CD8-positive, alpha-beta memory T cell (primary cell): Measurements from ENCODE around the gene TBX15. TPM values are rescaled to one million over a fixed set of nuclear protein-coding genes. Genes with fewer than 3 reads are reported as not detected.

Experiments
- CTCF ChIA-PET: fragments of 350-600 bp; sonication (Branson Sonifier 250); formaldehyde crosslinking; loops from one replicate; lab custom pipeline; 2021; ENCODE audit warnings: antibody characterized with exemption; lab: Charles Lee
- POLR2A ChIA-PET: fragments of 350-600 bp; sonication (Branson Sonifier 250); formaldehyde crosslinking; loops from one replicate; lab custom pipeline; 2021; ENCODE audit warnings: antibody characterized with exemption; lab: Charles Lee
- DNase-seq, 5 donors: peaks; one replicate each; pipeline versions ENCODE4 v3.0.0 to v3.0.0-alpha.2; 2020 to 2022; ENCODE audit warnings: mixed read lengths in 1 of 5
- H3K27ac ChIP-seq: one replicate; pipeline ENCODE4 v1.7.0; 2013; ENCODE audit warnings: low read depth, mild to moderate bottlenecking, low read length, moderate library complexity
- H3K27me3 ChIP-seq: 2 replicates; pipeline ENCODE4 v1.7.0; 2013; ENCODE audit warnings: low read length, mild to moderate bottlenecking; ENCODE audit not compliant: insufficient read depth, poor library complexity, severe bottlenecking
- H3K36me3 ChIP-seq: 2 replicates; pipeline ENCODE4 v1.7.0; 2013; ENCODE audit warnings: mild to moderate bottlenecking, low read length, moderate library complexity; ENCODE audit not compliant: insufficient read depth
- H3K4me1 ChIP-seq: 2 replicates; pipeline ENCODE4 v1.7.0; 2013; ENCODE audit warnings: mild to moderate bottlenecking, low read length, moderate library complexity; ENCODE audit not compliant: insufficient read depth
- H3K4me3 ChIP-seq: 2 replicates; pipeline ENCODE4 v1.7.0; 2013; ENCODE audit warnings: mild to moderate bottlenecking, low read length
- H3K9me3 ChIP-seq: 2 replicates; pipeline ENCODE4 v1.7.0; 2013; ENCODE audit warnings: mild to moderate bottlenecking, low read length
- H3K27ac Mint-ChIP-seq, 8 donors: one replicate each; pipeline ENCODE4 v1.8.0; 2020 to 2021; ENCODE audit warnings: mixed read lengths in 8 of 8, mild to moderate bottlenecking in 6 of 8, inconsistent platforms in 3 of 8, moderate library complexity in 3 of 8
- H3K27me3 Mint-ChIP-seq, 2 donors: one replicate each; pipeline ENCODE4 v1.8.0; 2020 to 2021; ENCODE audit warnings: mixed read lengths in 2 of 2, mild to moderate bottlenecking in 1 of 2, moderate library complexity in 1 of 2
- H3K36me3 Mint-ChIP-seq, 3 donors: one replicate each; pipeline ENCODE4 v1.8.0; 2020 to 2021; ENCODE audit warnings: mixed read lengths in 3 of 3, inconsistent platforms in 1 of 3, mild to moderate bottlenecking in 1 of 3
- H3K4me1 Mint-ChIP-seq, 3 donors: one replicate each; pipeline ENCODE4 v1.8.0; 2020 to 2021; ENCODE audit warnings: mixed read lengths in 3 of 3, inconsistent platforms in 1 of 3, mild to moderate bottlenecking in 1 of 3
- H3K4me3 Mint-ChIP-seq, 7 donors: one replicate each; pipeline ENCODE4 v1.8.0; 2020 to 2021; ENCODE audit warnings: mixed read lengths in 7 of 7, mild to moderate bottlenecking in 6 of 7, moderate library complexity in 4 of 7, inconsistent platforms in 2 of 7
- H3K9me3 Mint-ChIP-seq, 5 donors: one replicate each; pipeline ENCODE4 v1.8.0; 2020 to 2022; ENCODE audit warnings: mixed read lengths in 5 of 5, mild to moderate bottlenecking in 3 of 5, moderate library complexity in 2 of 5, inconsistent platforms in 1 of 5
- polyA plus RNA-seq: library from polyadenylated mRNA; unstranded; fragments of 300-500 nt; fragmentation: Illumina TruSeq; gene quantifications from one replicate; pipeline ENCODE4 v1.2.3, GENCODE V29; 2021
- total RNA-seq, 2 experiments: library from RNA; stranded (reverse); gene quantifications; one replicate each; pipeline ENCODE4 v1.2.3, GENCODE V29; 2021

The TBX15 gene
- total and polyA plus RNA-seq, 3 experiments from 2014 or later, result not detected

- CTCF ChIA-PET, result no interaction called here
These were observed 11.4 kb upstream of the TBX15 start for GRCh38 chr1:118999348-119000071.

GRCh38 chr1:118998171-118998570 lies 10.0 kb upstream of the TBX15 start:
- Histone ChIP-seq H3K27me3 (peaks cover 45% of the 10 kb centered on the region), H3K4me3 (no peak overlapping the region), H3K36me3 (no peaks in the 10 kb centered on the region), H3K27ac (no peak overlapping the region), H3K9me3 (no peaks in the 10 kb centered on the region), H3K4me1 (no peaks in the 10 kb centered on the region)
- POLR2A ChIA-PET, result no interaction called here
- Mint-ChIP-seq H3K36me3 (peaks cover 0 to 3% (median 0%) of the 10 kb centered on the region in 3 donors), H3K4me1 (peaks cover 5 to 16% (median 7%) of the 10 kb centered on the region in 3 donors), H3K9me3 (peaks cover 0 to 42% (median 28%) of the 10 kb centered on the region in 5 donors), H3K27me3 (peaks cover 86 to 87% of the 10 kb centered on the region in 2 donors), H3K27ac (no peak overlapping the region), H3K4me3 (no peak overlapping the region)
- no peak for DNase-seq
- CTCF ChIA-PET, result no interaction called here

More at GRCh38 chr1:118999348-119000071, 11.4 kb upstream of the TBX15 start:
- H3K4me1 ChIP-seq, result no peaks in the 10 kb centered on the region
- peaks cover 85 to 87% of the 10 kb centered on the region in 2 donors for H3K27me3 Mint-ChIP-seq
- H3K4me3 Mint-ChIP-seq, result no peak overlapping the region
- POLR2A ChIA-PET, result no interaction called here
- no peak overlapping the region for H3K4me3 ChIP-seq
- H3K36me3 Mint-ChIP-seq, result peaks cover 0 to 8% (median 3%) of the 10 kb centered on the region in 3 donors
- DNase-seq, result no peak
- peaks cover 45% of the 10 kb centered on the region for H3K27me3 ChIP-seq
- H3K27ac ChIP-seq, result no peak overlapping the region
- H3K9me3 ChIP-seq, result no peaks in the 10 kb centered on the region
- peaks cover 0 to 51% (median 31%) of the 10 kb centered on the region in 5 donors for H3K9me3 Mint-ChIP-seq
- peaks cover 3 to 16% (median 7%) of the 10 kb centered on the region in 3 donors for H3K4me1 Mint-ChIP-seq
- H3K27ac Mint-ChIP-seq, result no peak overlapping the region
- no peaks in the 10 kb centered on the region for H3K36me3 ChIP-seq

GRCh38 chr1:118997225-118997624 lies 9.1 kb upstream of the TBX15 start:
- no peaks in the 10 kb centered on the region for H3K4me1 ChIP-seq
- H3K4me3 Mint-ChIP-seq, result no peak overlapping the region
- peaks cover 83% of the 10 kb centered on the region in 2 donors for H3K27me3 Mint-ChIP-seq
- peaks cover 0 to 35% (median 26%) of the 10 kb centered on the region in 5 donors for H3K9me3 Mint-ChIP-seq
- CTCF ChIA-PET, result no interaction called here
- H3K27ac Mint-ChIP-seq, result no peak overlapping the region
- no peak overlapping the region for H3K27ac ChIP-seq
- H3K36me3 ChIP-seq, result no peaks in the 10 kb centered on the region
- POLR2A ChIA-PET, result no interaction called here
- H3K27me3 ChIP-seq, result peaks cover 36% of the 10 kb centered on the region
- H3K4me3 ChIP-seq, result no peak overlapping the region
- no peak for DNase-seq
- no peaks in the 10 kb centered on the region for H3K9me3 ChIP-seq
- peaks cover 6 to 16% (median 6%) of the 10 kb centered on the region in 3 donors for H3K4me1 Mint-ChIP-seq
- peaks cover 0 to 3% (median 0%) of the 10 kb centered on the region in 3 donors for H3K36me3 Mint-ChIP-seq

GRCh38 chr1:118995312-118996016 lies 7.3 kb upstream of the TBX15 start:
- Mint-ChIP-seq H3K27ac (no peak overlapping the region), H3K9me3 (peaks cover 0 to 35% (median 25%) of the 10 kb centered on the region in 5 donors), H3K4me1 (peaks cover 0 to 7% (median 6%) of the 10 kb centered on the region in 3 donors), H3K4me3 (no peak overlapping the region), H3K36me3 (peaks cover 0 to 5% (median 3%) of the 10 kb centered on the region in 3 donors), H3K27me3 (peaks cover 88% of the 10 kb centered on the region in 2 donors)
- ChIA-PET CTCF (no interaction called here), POLR2A (no interaction called here)
- no peaks in the 10 kb centered on the region for H3K4me1 ChIP-seq
- DNase-seq, result no peak
- H3K4me3 ChIP-seq, result no peak overlapping the region
- H3K27ac ChIP-seq, result no peak overlapping the region
- H3K27me3 ChIP-seq, result peaks cover 44% of the 10 kb centered on the region
- H3K9me3 ChIP-seq, result no peaks in the 10 kb centered on the region
- H3K36me3 ChIP-seq, result no peaks in the 10 kb centered on the region

GRCh38 chr1:118993700-118994026 lies 5.5 kb upstream of the TBX15 start:
- Mint-ChIP-seq H3K4me1 (peaks cover 0 to 3% (median 0%) of the 10 kb centered on the region in 3 donors), H3K27me3 (peaks cover 85 to 88% of the 10 kb centered on the region in 2 donors), H3K27ac (peak overlapping the region in 1 of 8 donors; percentile 27), H3K4me3 (no peak overlapping the region), H3K9me3 (peaks cover 0 to 33% (median 27%) of the 10 kb centered on the region in 5 donors), H3K36me3 (peaks cover 0 to 5% (median 3%) of the 10 kb centered on the region in 3 donors)
- Histone ChIP-seq H3K4me1 (no peaks in the 10 kb centered on the region), H3K27me3 (peaks cover 51% of the 10 kb centered on the region), H3K27ac (no peak overlapping the region), H3K36me3 (no peaks in the 10 kb centered on the region), H3K4me3 (no peak overlapping the region), H3K9me3 (no peaks in the 10 kb centered on the region)
- DNase-seq, result no peak
- ChIA-PET POLR2A (no interaction called here), CTCF (no interaction called here)

- CTCF ChIA-PET, result no interaction called here
- Histone ChIP-seq H3K27ac (no peak overlapping the region), H3K9me3 (no peaks in the 10 kb centered on the region), H3K4me1 (no peaks in the 10 kb centered on the region), H3K36me3 (no peaks in the 10 kb centered on the region), H3K27me3 (peaks cover 51% of the 10 kb centered on the region), H3K4me3 (no peak overlapping the region)
- H3K27ac Mint-ChIP-seq, result no peak overlapping the region
- peaks cover 0 to 5% (median 3%) of the 10 kb centered on the region in 3 donors for H3K36me3 Mint-ChIP-seq
- peaks cover 85 to 88% of the 10 kb centered on the region in 2 donors for H3K27me3 Mint-ChIP-seq
- H3K4me1 Mint-ChIP-seq, result peaks cover 0 to 3% (median 0%) of the 10 kb centered on the region in 3 donors
- POLR2A ChIA-PET, result no interaction called here
- H3K9me3 Mint-ChIP-seq, result peaks cover 0 to 31% (median 24%) of the 10 kb centered on the region in 5 donors
- DNase-seq, result no peak
- H3K4me3 Mint-ChIP-seq, result no peak overlapping the region
These were observed 4.9 kb upstream of the TBX15 start for GRCh38 chr1:118992868-118993699.

GRCh38 chr1:118992237-118992825 lies 4.2 kb upstream of the TBX15 start:
- Histone ChIP-seq H3K27ac (no peak overlapping the region), H3K4me3 (no peak overlapping the region), H3K4me1 (no peaks in the 10 kb centered on the region), H3K27me3 (peaks cover 52% of the 10 kb centered on the region), H3K9me3 (no peaks in the 10 kb centered on the region), H3K36me3 (no peaks in the 10 kb centered on the region)
- Mint-ChIP-seq H3K27ac (peak overlapping the region in 1 of 8 donors; percentile 78), H3K4me3 (no peak overlapping the region), H3K9me3 (peaks cover 0 to 26% (median 19%) of the 10 kb centered on the region in 5 donors), H3K36me3 (peaks cover 0 to 5% (median 0%) of the 10 kb centered on the region in 3 donors), H3K4me1 (peaks cover 0 to 3% (median 3%) of the 10 kb centered on the region in 3 donors), H3K27me3 (peaks cover 81 to 89% of the 10 kb centered on the region in 2 donors)
- POLR2A ChIA-PET, result no interaction called here
- CTCF ChIA-PET, result no interaction called here
- no peak for DNase-seq
